ENCODE results near the gene SNAP47.

The SNAP47 gene

DNA sequence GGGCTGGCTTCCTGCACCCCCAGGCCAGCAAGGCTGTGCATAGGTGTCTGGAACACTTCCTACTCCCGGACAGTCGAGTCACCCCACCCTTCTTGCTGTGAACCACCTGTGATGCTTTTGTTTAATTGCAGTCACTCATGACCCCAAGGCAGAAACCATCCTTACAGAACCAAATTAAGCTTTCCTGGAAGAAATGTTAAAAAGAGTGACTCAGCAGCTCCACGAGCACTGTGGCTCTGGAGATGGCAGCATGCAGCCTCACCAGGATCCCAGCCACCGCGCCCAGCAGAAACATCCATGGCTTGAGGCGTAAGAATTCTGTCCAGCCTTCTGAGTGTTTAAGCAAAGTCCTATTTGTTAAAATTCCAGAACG, 28.8 kb downstream of the SNAP47 start:
- TF ChIP-seq, protein P1, sequence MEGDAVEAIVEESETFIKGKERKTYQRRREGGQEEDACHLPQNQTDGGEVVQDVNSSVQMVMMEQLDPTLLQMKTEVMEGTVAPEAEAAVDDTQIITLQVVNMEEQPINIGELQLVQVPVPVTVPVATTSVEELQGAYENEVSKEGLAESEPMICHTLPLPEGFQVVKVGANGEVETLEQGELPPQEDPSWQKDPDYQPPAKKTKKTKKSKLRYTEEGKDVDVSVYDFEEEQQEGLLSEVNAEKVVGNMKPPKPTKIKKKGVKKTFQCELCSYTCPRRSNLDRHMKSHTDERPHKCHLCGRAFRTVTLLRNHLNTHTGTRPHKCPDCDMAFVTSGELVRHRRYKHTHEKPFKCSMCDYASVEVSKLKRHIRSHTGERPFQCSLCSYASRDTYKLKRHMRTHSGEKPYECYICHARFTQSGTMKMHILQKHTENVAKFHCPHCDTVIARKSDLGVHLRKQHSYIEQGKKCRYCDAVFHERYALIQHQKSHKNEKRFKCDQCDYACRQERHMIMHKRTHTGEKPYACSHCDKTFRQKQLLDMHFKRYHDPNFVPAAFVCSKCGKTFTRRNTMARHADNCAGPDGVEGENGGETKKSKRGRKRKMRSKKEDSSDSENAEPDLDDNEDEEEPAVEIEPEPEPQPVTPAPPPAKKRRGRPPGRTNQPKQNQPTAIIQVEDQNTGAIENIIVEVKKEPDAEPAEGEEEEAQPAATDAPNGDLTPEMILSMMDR (IDR thresholded peaks at IDR 0.05; ENCODE audit: insufficient read depth, low read depth, low read length, missing control alignments): no peak
- no peak overlapping the region for H3K4me3 ChIP-seq (ENCODE audit: low read length)
- peak; percentile 78 for DNase-seq (ENCODE audit: low read depth)

DNA sequence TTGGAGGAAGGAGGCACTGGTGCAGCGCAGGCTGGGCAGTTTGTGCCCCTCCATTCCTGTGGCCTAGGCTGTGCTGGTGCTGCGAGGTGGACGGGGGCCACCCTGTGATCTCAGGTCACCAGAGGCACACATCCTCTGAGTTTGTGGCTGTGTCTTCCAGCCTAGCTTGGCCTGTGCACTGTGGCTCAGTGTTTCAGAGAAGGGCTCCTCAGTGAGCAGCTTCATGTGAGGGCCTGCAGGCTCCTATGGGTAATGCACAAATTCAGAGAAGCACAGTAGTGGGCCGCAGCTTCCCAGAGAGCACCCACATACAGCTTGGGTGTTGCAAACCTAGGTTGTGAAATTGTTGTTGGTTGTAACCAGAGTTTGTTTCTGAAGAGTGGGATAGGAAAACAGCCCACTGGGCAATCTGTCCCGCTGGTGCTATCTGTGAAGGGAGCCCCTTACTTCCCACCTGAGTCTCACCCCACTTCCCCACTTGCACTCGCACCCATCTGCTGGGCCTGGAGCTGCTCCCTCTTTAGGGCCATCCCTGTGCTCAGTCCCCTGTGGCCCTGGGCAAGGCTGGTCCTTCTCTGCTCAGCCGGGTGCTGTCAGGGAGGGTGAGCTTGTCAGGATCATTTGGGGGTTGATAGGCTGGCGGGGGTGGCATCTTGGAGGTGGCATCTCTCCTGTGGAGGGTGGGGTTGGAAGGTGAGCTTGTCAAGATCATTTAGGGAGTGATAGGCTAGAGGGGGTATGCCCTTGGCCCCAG, 30.2 kb downstream of the SNAP47 start:
- H3K4me3 ChIP-seq (ENCODE audit: low read length): no peak overlapping the region
- TF ChIP-seq, protein P1 (IDR thresholded peaks at IDR 0.05; ENCODE audit: insufficient read depth, low read depth, low read length, missing control alignments): no peak
- no peak for DNase-seq (ENCODE audit: low read depth)

DNA sequence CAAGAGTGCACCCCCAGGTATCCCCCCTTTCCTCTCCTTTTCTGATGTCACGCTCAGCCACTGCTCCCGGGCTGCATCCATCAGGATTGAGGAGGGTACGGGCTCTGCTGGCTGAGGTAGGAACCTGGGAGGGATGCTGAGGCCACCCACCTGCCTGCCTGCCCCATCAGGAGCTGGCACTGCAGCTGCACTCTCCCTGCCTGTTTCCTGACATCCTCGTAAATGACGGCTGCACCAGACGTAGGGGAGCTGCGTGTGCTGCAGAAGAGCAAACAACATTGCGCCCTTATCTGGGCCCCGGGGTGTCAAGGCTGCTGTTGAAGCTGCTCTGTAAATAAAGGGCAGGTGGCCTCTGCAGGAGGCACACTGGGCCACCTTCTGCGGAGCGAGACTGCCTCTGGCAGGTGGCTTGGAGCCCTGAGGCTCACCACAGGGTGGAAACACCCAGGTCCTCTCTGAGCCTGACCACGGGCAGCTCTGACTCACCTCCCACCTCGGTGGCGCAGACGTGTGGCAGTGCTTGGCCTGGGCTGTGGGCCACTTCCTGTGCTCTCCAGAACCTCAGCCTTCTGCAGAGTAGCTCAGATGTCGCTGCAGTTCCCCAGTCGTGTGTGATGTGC, 30.9 kb downstream of the SNAP47 start:
- DNase-seq (ENCODE audit: low read depth): no peak
- TF ChIP-seq, protein P1 (IDR thresholded peaks at IDR 0.05; ENCODE audit: insufficient read depth, low read depth, low read length, missing control alignments): no peak
- no peak overlapping the region for H3K4me3 ChIP-seq (ENCODE audit: low read length)

DNA sequence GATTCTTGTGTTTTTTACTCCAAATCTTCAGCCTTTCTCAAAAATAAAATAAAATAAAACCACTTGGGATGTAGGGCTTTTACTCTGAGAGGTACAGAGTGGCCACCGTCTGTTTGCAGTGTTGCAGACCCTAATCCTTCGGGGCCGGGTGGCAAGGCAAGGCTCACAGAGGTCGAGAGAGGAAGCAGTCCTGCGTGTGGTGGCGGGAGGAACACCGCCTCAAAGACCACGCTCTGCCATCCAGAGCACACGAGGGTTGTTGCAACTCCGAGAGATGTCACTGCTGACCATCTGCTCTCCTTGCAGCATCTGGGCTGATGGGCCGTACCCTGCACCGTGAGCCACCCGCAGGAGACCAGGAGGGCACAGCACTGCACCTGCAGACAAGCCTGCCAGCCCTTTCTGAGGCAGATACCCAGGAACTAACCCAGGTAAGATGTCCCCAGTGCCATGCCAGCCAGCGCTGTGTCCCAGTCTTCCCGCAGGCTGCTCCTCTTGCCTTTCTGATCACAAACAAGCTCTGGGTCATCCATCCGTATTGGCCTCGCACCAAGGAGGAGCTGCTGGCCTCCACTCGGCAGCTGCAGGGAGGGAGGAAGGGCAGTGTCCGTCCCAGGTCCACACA, 31.5 kb downstream of the SNAP47 start:
- H3K4me3 ChIP-seq (ENCODE audit: low read length): no peak overlapping the region
- TF ChIP-seq, protein P1 (IDR thresholded peaks at IDR 0.05; ENCODE audit: insufficient read depth, low read depth, low read length, missing control alignments): no peak
- DNase-seq (ENCODE audit: low read depth): no peak

DNA sequence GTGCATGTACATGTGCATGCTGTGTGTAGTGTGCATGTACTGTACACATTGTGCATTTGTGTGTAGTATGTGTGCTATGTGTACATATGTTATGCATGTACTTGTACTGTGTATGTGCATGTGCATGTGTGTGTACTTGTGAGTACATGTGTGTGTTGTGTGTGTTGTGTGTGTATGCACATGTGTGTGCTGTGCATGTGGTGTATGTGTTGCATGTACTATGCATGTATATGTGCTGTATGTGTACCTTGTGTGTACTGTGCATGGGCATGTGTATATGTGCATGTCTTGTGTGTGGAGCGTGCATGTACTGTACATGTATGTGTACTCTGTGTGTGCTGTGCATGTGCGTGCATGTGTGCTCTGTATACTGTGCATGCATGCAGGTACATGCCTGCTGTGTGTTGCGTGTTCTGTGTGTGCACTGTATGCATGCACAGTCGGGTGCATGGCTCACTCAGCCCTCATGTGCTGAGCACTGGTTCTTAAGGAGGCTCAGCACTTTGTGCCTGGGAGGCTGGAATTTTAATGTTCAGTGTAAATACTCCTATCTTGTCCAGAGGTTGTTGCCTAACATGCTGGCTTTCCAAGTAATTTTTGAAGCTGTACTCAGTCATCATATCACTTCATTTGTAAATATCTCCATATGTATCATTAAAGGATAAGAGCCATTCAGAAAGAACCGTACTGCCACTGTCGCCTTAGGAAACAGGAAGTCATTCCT, 32.3 kb downstream of the SNAP47 start:
- no peak overlapping the region for H3K4me3 ChIP-seq (ENCODE audit: low read length)
- no peak for DNase-seq (ENCODE audit: low read depth)
- TF ChIP-seq, protein P1 (IDR thresholded peaks at IDR 0.05; ENCODE audit: insufficient read depth, low read depth, low read length, missing control alignments): no peak

DNA sequence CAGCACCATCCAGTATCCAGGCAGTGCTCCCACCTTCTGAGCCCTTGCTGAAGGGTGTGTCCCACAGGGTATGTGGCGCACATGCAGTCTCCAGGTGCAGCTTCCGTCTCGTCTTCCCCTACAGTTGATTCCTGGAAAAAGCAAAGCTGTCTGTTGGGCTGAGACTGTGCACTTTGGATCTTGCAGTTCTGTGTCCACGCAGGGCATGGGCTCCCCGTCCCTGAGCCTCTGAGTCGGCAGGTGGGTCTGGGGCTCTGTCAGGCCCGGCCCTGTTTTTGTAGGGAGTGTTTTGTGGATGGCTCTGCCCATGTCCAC, 32.8 kb downstream of the SNAP47 start:
- TF ChIP-seq, protein P1 (IDR thresholded peaks at IDR 0.05; ENCODE audit: insufficient read depth, low read depth, low read length, missing control alignments): no peak
- H3K4me3 ChIP-seq (ENCODE audit: low read length): no peak overlapping the region
- DNase-seq (ENCODE audit: low read depth): no peak

Measured in epithelial cell of esophagus (primary cell).